AG09309 (cell line): ENCODE data around the gene MCF2L2.

Source experiments
- DNase-seq: peaks from one replicate; pipeline ENCODE4 v3.0.0-alpha.2; 2010; ENCODE audit warnings: low read depth
- H3K4me3 ChIP-seq: 2 replicates; pipeline ENCODE4 v1.5.1; 2011; ENCODE audit warnings: mild to moderate bottlenecking, low read depth, low read length, moderate library complexity; ENCODE audit not compliant: control insufficient read depth
- CTCF ChIP-seq: IDR thresholded peaks from 2 replicates; pipeline ENCODE4 v1.5.1; 2011; ENCODE audit warnings: mild to moderate bottlenecking, low read depth, low read length, inconsistent platforms; ENCODE audit not compliant: insufficient read depth, control insufficient read depth; ENCODE audit errors: missing control alignments

The MCF2L2 gene

GRCh38 chr3:183387797-183388196, 40.6 kb downstream of the MCF2L2 start:
- no peak overlapping the region for H3K4me3 ChIP-seq
- TF ChIP-seq CTCF, result no peak
- DNase-seq, result no peak

DNA sequence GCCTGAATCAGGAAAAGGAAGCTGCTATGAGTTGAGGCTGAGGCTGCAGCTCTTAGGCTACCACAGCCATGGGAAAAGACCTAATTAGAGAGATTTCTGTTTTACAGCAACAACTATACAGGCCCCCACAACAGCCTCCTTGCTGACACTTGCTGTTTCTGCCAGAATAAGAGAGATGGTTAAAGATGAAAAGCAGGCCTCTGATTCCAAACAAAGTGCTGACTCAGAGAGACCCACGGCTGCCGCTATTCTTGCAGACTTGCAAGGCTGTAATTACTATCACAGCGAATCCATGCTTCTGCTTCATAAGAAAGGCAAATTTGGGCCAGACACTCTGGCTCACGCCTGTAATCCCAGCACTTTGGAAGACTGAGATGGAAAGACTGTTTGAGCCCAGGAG, 41.8 kb downstream of the MCF2L2 start:
- TF ChIP-seq CTCF, result no peak
- H3K4me3 ChIP-seq, result no peak overlapping the region
- DNase-seq, result no peak

- peak; percentile 72 for TF ChIP-seq CTCF
- H3K4me3 ChIP-seq, result no peak overlapping the region
- DNase-seq, result peak; percentile 42
These were observed 42.5 kb downstream of the MCF2L2 start for GRCh38 chr3:183385698-183386613.

DNA sequence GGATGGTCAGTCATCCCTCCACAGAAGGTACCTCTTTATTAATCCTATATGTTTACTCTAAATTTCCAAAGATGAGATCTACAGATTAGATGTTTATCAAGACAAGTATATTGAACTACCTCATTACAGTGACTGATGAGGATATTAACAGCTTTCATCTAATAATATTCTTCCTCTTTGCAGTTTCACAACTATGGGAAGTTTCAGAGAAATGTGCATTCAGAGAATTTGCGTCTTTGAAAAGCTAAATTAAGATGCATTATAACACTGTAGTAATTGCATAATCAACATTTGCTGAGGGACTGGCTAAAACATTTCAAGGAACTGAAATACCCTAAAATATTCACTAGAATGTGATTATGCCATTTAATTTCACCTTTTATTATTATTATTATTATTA, 46.7 kb downstream of the MCF2L2 start:
- H3K4me3 ChIP-seq, result no peak overlapping the region
- no peak for DNase-seq
- no peak for TF ChIP-seq CTCF

DNA sequence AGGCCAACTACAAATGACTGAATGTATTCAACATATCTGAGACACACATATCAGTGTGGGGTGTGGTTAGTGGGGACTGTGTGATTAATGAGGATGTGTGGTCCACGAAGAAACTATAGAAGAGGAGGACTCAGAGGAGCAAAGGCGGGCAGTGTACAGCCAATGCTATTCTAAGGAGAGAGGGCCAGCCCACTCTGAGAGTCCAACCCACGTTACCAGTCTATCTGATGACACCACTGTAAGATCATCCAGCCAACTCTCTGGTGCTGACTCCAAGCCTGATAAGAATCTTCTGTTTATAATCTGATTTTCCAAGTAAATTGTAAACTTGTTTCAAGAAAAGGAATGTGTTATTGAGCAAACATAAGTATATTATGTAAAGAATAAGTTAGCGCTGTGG, 47.2 kb downstream of the MCF2L2 start:
- DNase-seq, result no peak
- H3K4me3 ChIP-seq, result no peak overlapping the region
- no peak for TF ChIP-seq CTCF

GRCh38 chr3:183378951-183379350, 49.5 kb downstream of the MCF2L2 start:
- no peak for DNase-seq
- H3K4me3 ChIP-seq, result no peak overlapping the region
- TF ChIP-seq CTCF, result no peak
